Ovary (tissue), 3 donors: Measurements from ENCODE around the gene LMO7.

Source experiments
- EP300 ChIP-seq: sonication (generic); formaldehyde crosslinking; IDR thresholded peaks from one replicate; pipeline ENCODE4 v1.6.1; 2017; ENCODE audit warnings: antibody characterized with exemption
- POLR2A ChIP-seq: fragments of 450-650 bp; IDR thresholded peaks from one replicate; pipeline ENCODE4 v1.6.1; 2017; ENCODE audit warnings: antibody characterized with exemption, mild to moderate bottlenecking, moderate library complexity
- TF ChIP-seq, protein P1 (sequence below), 3 donors: fragments of 450-650 bp in 2 of 3; fragments of 200-600 bp in 1 of 3; IDR thresholded peaks; one replicate each; pipeline versions ENCODE4 v1.5.1 to v1.8.0; 2016 to 2022; ENCODE audit warnings: antibody characterized with exemption in 3 of 3, mild to moderate bottlenecking in 1 of 3
- donor health status: DM: no; HTN: no; CAD: no.

DNA sequence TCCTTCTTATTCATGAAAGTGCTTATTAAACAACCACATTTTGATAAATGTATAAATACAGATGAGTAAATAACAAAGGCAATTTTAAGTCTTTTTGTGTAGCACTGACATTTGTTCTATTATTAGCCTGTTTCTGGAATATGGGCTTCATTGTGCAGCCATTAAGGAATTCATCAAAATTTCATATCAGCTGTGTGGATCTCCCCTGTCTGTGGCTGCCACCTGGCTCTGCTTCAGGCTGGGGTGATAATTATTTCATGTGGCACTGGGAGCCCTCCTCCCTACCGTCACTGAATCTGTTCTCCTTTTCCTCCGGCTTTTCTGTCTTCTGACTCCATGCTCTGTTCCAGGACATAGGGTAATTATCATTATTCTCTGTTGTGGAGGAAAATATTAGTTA lies 57.1 kb downstream of the LMO7 start:
- TF ChIP-seq POLR2A (no peak), EP300 (no peak)
- TF ChIP-seq, protein P1, sequence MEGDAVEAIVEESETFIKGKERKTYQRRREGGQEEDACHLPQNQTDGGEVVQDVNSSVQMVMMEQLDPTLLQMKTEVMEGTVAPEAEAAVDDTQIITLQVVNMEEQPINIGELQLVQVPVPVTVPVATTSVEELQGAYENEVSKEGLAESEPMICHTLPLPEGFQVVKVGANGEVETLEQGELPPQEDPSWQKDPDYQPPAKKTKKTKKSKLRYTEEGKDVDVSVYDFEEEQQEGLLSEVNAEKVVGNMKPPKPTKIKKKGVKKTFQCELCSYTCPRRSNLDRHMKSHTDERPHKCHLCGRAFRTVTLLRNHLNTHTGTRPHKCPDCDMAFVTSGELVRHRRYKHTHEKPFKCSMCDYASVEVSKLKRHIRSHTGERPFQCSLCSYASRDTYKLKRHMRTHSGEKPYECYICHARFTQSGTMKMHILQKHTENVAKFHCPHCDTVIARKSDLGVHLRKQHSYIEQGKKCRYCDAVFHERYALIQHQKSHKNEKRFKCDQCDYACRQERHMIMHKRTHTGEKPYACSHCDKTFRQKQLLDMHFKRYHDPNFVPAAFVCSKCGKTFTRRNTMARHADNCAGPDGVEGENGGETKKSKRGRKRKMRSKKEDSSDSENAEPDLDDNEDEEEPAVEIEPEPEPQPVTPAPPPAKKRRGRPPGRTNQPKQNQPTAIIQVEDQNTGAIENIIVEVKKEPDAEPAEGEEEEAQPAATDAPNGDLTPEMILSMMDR (IDR thresholded peaks at IDR 0.05): no peak
